K562 (cell line): ENCODE results near the gene ARID3A. TPM values are rescaled to one million over a fixed set of nuclear protein-coding genes. Genes with fewer than 3 reads are reported as not detected.

Experiments
- GMEB1 ChIP-seq: fragments of 250-450 bp; sonication (Bioruptor Pico); IDR thresholded peaks from 2 replicates; pipeline ENCODE4 v1.4.0; 2020; ENCODE audit warnings: mild to moderate bottlenecking
- HMBOX1 ChIP-seq: sonication (generic); IDR thresholded peaks from 2 replicates; pipeline ENCODE4 v1.6.1; 2016
- HOXB6 ChIP-seq: fragments of 250-450 bp; sonication (Bioruptor Pico); IDR thresholded peaks from 2 replicates; pipeline ENCODE4 v1.5.1; 2022; ENCODE audit warnings: mild to moderate bottlenecking, borderline replicate concordance
- HSF4 ChIP-seq: fragments of 250-450 bp; sonication (Bioruptor Pico); IDR thresholded peaks from 2 replicates; pipeline ENCODE4 v2.1.2; 2022; ENCODE audit warnings: mild to moderate bottlenecking, moderate library complexity, borderline replicate concordance
- MNT ChIP-seq, 2 experiments: fragments of 450-650 bp; conservative IDR thresholded peaks; 2 replicates each; pipeline ENCODE4 v1.6.1; 2017; ENCODE audit warnings: mild to moderate bottlenecking in 2 of 2, moderate library complexity in 2 of 2
- NCOR1 ChIP-seq: fragments of 450-650 bp; IDR thresholded peaks from 2 replicates; pipeline ENCODE4 v1.6.1; 2016; ENCODE audit warnings: mild to moderate bottlenecking, moderate library complexity
- PHF21A ChIP-seq: fragments of 450-650 bp; IDR thresholded peaks from 2 replicates; pipeline ENCODE4 v1.6.1; 2017; ENCODE audit warnings: low read depth, borderline replicate concordance
- POU5F1 ChIP-seq: fragments of 150-350 bp; IDR thresholded peaks from 2 replicates; pipeline ENCODE4 v1.6.1; 2014; ENCODE audit warnings: borderline replicate concordance, low read length, low read depth, mild to moderate bottlenecking; ENCODE audit not compliant: partially characterized antibody
- TARDBP ChIP-seq: fragments of 450-650 bp; IDR thresholded peaks from 2 replicates; pipeline ENCODE4 v1.6.1; 2016
- TRIM24 ChIP-seq, 2 experiments: fragments of 450-650 bp; IDR thresholded peaks; 2 replicates each; pipeline ENCODE4 v1.6.1; 2016
- USF2 ChIP-seq: sonication (generic); formaldehyde crosslinking; IDR thresholded peaks from 2 replicates; pipeline ENCODE4 v1.5.0; 2020; ENCODE audit warnings: missing genetic modification reagents
- ZBED1 ChIP-seq: IDR thresholded peaks from 2 replicates; pipeline ENCODE4 v1.6.1; 2014
- ZBTB7A ChIP-seq: IDR thresholded peaks from 2 replicates; pipeline ENCODE4 v1.6.1; 2011; ENCODE audit warnings: low read depth, mild to moderate bottlenecking, low read length, moderate library complexity, borderline replicate concordance; ENCODE audit not compliant: control insufficient read depth
- ZHX1 ChIP-seq: fragments of 150-350 bp; conservative IDR thresholded peaks from 2 replicates; pipeline ENCODE4 v1.6.1; 2014; ENCODE audit warnings: low read length
- ZNF398 ChIP-seq: fragments of 250-450 bp; sonication (Bioruptor Pico); IDR thresholded peaks from 2 replicates; pipeline ENCODE4 v1.8.0; 2021; ENCODE audit warnings: moderate library complexity, mild to moderate bottlenecking, inconsistent platforms
- ZNF41 ChIP-seq: fragments of 250-450 bp; sonication (Bioruptor Pico); conservative IDR thresholded peaks from 2 replicates; pipeline ENCODE4 v1.4.0; 2020; ENCODE audit warnings: mild to moderate bottlenecking
- ZNF584 ChIP-seq: fragments of 200-800 bp; sonication (Bioruptor generic); IDR thresholded peaks from 2 replicates; pipeline ENCODE4 v1.6.1; 2016; ENCODE audit warnings: low read depth, mild to moderate bottlenecking, missing genetic modification characterization, missing compliant biosample characterization
- polyA plus RNA-seq, 8 experiments: library from polyadenylated mRNA; depleted of rRNA in 4 of 8; stranded (reverse) in 5 of 8; unstranded in 3 of 8; fragments of >200 nt; fragmentation: Nextera tagmentation in 2 of 8; fragmentation: Illumina TruSeq in 1 of 8; extraction: Ambion mirVana in 2 of 8; extraction: Trizol in 1 of 8; gene quantifications; 2 replicates each; pipeline versions ENCODE4 v1.2.1 to v1.2.3, GENCODE V29; 2011 to 2014; ENCODE audit warnings: inconsistent platforms in 1 of 8, missing spikeins in 1 of 8
- total RNA-seq, 7 experiments: library from RNA; depleted of rRNA in 6 of 7; stranded (reverse); fragments of >200 nt in 6 of 7; fragmentation: Illumina TruSeq in 2 of 7; extraction: Trizol in 2 of 7; gene quantifications; 2 replicates each; pipeline versions ENCODE4 v1.2.1 to v1.2.3, GENCODE V29; 2011 to 2021; ENCODE audit warnings: low replicate concordance in 1 of 7

Gene ARID3A
- total and polyA plus RNA-seq, 9 of the 15 experiments (the other 6 are each of a cell fraction or from before 2014, with no cell fraction given), result 1.4 to 118 (median 31.2) TPM

- TF ChIP-seq HMBOX1 (no peak), PHF21A (no peak), TRIM24 (IDR thresholded peaks at IDR 0.05) (no peak), HSF4 (CRISPR knock-in tag) (no peak), ZBED1 (no peak), MNT (conservative IDR thresholded peaks at IDR 0.05) (no peak), ZHX1 (no peak), GMEB1 (CRISPR knock-in tag) (no peak), HOXB6 (no peak), ZBTB7A (peak; percentile 84; the same call in 1 of the 2 replicates), USF2 (CRISPR knock-in tag) (peak; percentile 47; the same call in 1 of the 2 replicates), ZNF41 (CRISPR knock-in tag) (no peak), ZNF398 (CRISPR knock-in tag) (no peak), ZNF584 (CRISPR knock-in tag) (no peak), TARDBP (no peak), POU5F1 (no peak), NCOR1 (peak; percentile 42; the same call in 1 of the 2 replicates)
- TF ChIP-seq, all 486 proteins: peak for 23
These were observed 94.4 kb downstream of the ARID3A start (continued) for GRCh38 chr19:1019980-1020867.
